ENCODE results near the gene PDZK1IP1.

The PDZK1IP1 gene

DNA sequence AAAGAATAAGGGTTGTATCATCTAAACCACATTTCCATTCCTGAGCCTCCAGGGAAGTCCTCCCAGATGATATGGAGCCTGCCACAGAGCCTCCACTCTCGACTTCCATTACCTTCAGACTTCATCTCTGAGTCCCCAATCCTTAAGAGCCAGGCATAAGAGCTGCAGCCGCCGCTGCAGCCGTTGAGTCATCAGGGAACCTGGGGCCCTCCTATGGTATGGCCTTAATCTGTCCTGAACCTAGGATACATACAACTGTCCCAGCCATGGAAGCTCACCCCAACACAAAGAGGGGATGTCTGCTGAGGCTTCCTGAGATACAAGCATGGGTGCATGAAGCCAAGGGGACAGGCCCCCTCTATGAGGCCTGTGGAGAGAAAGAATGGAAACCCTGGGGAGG lies 25.9 kb upstream of the PDZK1IP1 start:
- no peak for DNase-seq (ENCODE audit: low spot score)
- in situ Hi-C loops (cut with MboI; ENCODE audit: low pct_unique_long_range_greater_than_20kb, low sequenced_read_pairs, unreplicated experiment): no loop called here
- TF ChIP-seq, protein P1, sequence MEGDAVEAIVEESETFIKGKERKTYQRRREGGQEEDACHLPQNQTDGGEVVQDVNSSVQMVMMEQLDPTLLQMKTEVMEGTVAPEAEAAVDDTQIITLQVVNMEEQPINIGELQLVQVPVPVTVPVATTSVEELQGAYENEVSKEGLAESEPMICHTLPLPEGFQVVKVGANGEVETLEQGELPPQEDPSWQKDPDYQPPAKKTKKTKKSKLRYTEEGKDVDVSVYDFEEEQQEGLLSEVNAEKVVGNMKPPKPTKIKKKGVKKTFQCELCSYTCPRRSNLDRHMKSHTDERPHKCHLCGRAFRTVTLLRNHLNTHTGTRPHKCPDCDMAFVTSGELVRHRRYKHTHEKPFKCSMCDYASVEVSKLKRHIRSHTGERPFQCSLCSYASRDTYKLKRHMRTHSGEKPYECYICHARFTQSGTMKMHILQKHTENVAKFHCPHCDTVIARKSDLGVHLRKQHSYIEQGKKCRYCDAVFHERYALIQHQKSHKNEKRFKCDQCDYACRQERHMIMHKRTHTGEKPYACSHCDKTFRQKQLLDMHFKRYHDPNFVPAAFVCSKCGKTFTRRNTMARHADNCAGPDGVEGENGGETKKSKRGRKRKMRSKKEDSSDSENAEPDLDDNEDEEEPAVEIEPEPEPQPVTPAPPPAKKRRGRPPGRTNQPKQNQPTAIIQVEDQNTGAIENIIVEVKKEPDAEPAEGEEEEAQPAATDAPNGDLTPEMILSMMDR (IDR thresholded peaks at IDR 0.05; ENCODE audit: extremely low read depth, insufficient read depth, missing control alignments): no peak

- TF ChIP-seq, protein P1 (IDR thresholded peaks at IDR 0.05; ENCODE audit: extremely low read depth, insufficient read depth, missing control alignments): no peak
- in situ Hi-C loops (cut with MboI; ENCODE audit: low pct_unique_long_range_greater_than_20kb, low sequenced_read_pairs, unreplicated experiment): no loop called here
- no peak for DNase-seq (ENCODE audit: low spot score)
Observed at GRCh38 chr1:47214549-47214948, 24.7 kb upstream of the PDZK1IP1 start.

DNA sequence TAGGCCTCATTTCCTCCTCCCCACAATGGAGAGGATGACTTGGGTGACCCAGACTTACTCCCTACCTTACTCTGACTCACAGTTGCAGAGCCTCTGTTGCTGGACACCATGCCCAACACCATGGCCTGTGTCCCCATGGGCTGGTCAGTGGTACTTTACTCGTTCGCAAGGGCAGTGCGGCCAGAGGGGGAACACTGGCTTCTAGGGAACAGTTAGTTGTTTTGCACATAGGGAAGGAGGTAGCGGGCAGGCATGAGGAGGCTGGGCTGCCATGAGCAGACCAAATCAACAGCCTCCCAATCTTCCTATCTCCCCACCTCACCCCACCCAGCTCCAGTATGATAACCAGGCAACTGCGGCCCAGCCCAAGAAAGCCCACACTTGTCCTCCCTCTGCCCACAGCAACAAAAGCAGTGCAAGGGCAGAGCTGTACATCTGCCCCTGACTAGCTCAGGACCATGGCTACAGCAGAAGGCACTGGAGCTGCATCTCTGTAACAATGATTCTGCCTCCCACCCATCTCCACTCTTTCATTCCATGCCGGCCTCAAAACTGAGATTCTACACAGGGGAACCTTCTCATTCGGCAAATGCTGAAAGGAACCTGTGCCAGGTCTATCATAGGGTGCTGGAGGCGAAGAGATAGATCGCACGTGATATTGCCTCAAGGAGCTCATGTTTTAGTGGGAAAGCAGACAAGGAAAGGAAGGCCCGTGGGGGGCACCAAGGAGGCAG lies 23.6 kb upstream of the PDZK1IP1 start:
- in situ Hi-C loops (cut with MboI; ENCODE audit: low pct_unique_long_range_greater_than_20kb, low sequenced_read_pairs, unreplicated experiment): no loop called here
- TF ChIP-seq, protein P1 (IDR thresholded peaks at IDR 0.05; ENCODE audit: extremely low read depth, insufficient read depth, missing control alignments): no peak
- DNase-seq (ENCODE audit: low spot score): no peak

- TF ChIP-seq, protein P1 (IDR thresholded peaks at IDR 0.05; ENCODE audit: extremely low read depth, insufficient read depth, missing control alignments): no peak
- in situ Hi-C loops (cut with MboI; ENCODE audit: low pct_unique_long_range_greater_than_20kb, low sequenced_read_pairs, unreplicated experiment): no loop called here
Observed at GRCh38 chr1:47212636-47213229, 22.9 kb upstream of the PDZK1IP1 start.

DNA sequence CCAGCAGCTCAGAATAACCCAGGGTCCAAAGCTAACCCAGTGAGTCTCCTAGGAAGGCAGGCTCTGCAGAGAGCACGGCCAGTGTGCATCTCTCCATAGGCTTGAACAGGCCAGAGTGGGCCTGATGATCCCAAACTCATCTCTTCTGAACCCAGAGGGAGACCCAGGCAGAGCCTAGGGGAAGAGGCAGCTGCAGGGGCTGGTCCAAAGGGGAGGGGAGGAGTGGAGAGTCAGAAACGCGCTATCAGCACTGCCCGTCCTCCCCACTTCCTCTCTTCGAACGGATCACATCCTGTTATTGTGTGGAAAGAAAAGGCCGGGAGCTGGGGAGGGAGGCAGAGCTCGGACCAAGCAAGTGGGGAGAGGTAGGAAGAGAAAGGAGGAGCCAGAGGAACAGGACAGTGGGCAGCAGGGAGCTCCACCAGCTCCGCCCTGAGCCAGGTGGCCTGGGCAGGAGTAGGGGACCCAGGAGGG lies 22.0 kb upstream of the PDZK1IP1 start:
- in situ Hi-C loops (cut with MboI; ENCODE audit: low pct_unique_long_range_greater_than_20kb, low sequenced_read_pairs, unreplicated experiment): no loop called here
- TF ChIP-seq, protein P1 (IDR thresholded peaks at IDR 0.05; ENCODE audit: extremely low read depth, insufficient read depth, missing control alignments): no peak
- no peak for DNase-seq (ENCODE audit: low spot score)

More at GRCh38 chr1:47212636-47213229, 22.9 kb upstream of the PDZK1IP1 start:
- DNase-seq (ENCODE audit: low spot score): no peak

GRCh38 chr1:47210666-47211065 lies 20.8 kb upstream of the PDZK1IP1 start:
- TF ChIP-seq, protein P1 (IDR thresholded peaks at IDR 0.05; ENCODE audit: extremely low read depth, insufficient read depth, missing control alignments): no peak
- in situ Hi-C loops (cut with MboI; ENCODE audit: low pct_unique_long_range_greater_than_20kb, low sequenced_read_pairs, unreplicated experiment): no loop called here

More at GRCh38 chr1:47210666-47211065, 20.8 kb upstream of the PDZK1IP1 start:
- no peak for DNase-seq (ENCODE audit: low spot score)

Measured in GM13977 (cell line).